Panc1 (cell line): Measurements from ENCODE around the gene SOX11.

Source experiments
- TCF7L2 ChIP-seq: IDR thresholded peaks from 2 replicates; pipeline ENCODE4 v1.6.1; 2011; ENCODE audit warnings: mild to moderate bottlenecking, low read depth, low read length, inconsistent platforms
- TF ChIP-seq, protein P1 (sequence below): fragments of 450-650 bp; IDR thresholded peaks from 2 replicates; pipeline ENCODE4 v1.5.1; 2017; ENCODE audit warnings: mild to moderate bottlenecking

- TF ChIP-seq, protein P1, sequence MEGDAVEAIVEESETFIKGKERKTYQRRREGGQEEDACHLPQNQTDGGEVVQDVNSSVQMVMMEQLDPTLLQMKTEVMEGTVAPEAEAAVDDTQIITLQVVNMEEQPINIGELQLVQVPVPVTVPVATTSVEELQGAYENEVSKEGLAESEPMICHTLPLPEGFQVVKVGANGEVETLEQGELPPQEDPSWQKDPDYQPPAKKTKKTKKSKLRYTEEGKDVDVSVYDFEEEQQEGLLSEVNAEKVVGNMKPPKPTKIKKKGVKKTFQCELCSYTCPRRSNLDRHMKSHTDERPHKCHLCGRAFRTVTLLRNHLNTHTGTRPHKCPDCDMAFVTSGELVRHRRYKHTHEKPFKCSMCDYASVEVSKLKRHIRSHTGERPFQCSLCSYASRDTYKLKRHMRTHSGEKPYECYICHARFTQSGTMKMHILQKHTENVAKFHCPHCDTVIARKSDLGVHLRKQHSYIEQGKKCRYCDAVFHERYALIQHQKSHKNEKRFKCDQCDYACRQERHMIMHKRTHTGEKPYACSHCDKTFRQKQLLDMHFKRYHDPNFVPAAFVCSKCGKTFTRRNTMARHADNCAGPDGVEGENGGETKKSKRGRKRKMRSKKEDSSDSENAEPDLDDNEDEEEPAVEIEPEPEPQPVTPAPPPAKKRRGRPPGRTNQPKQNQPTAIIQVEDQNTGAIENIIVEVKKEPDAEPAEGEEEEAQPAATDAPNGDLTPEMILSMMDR, result no peak
- TF ChIP-seq TCF7L2, result no peak
These were observed 28.2 kb downstream of the SOX11 start for GRCh38 chr2:5720426-5720825.
